Activated CD4-positive, alpha-beta T cell treated with anti-CD3 and anti-CD28 coated beads for 4 hours (primary cell): ENCODE measurements around the gene C1orf210.

Source experiments
- DNase-seq, 2 donors: peaks; one replicate each; pipeline ENCODE4 v3.0.0-alpha.2; 2020

Gene C1orf210

GRCh38 chr1:43292679-43293078 lies 7.3 kb upstream of the C1orf210 start:
- DNase-seq = no peak

GRCh38 chr1:43292216-43292615 lies 6.8 kb upstream of the C1orf210 start:
- no peak for DNase-seq

- no peak for DNase-seq
Measured at GRCh38 chr1:43288785-43289706, 3.7 kb upstream of the C1orf210 start.

GRCh38 chr1:43288058-43288784 lies 2.8 kb upstream of the C1orf210 start:
- DNase-seq = no peak

- no peak for DNase-seq
Measured at GRCh38 chr1:43286533-43286932, 1.2 kb upstream of the C1orf210 start.

GRCh38 chr1:43286115-43286514 lies 734 bp upstream of the C1orf210 start:
- DNase-seq = no peak

GRCh38 chr1:43284546-43285110 lies 753 bp downstream of the C1orf210 start:
- no peak for DNase-seq

GRCh38 chr1:43284065-43284464 lies 1.3 kb downstream of the C1orf210 start:
- no peak for DNase-seq

- no peak for DNase-seq
Measured at GRCh38 chr1:43282220-43283195, 2.9 kb downstream of the C1orf210 start.

GRCh38 chr1:43280692-43281091 lies 4.7 kb downstream of the C1orf210 start:
- no peak for DNase-seq

GRCh38 chr1:43279666-43280065 lies 5.7 kb downstream of the C1orf210 start:
- no peak for DNase-seq

- no peak for DNase-seq
Measured at GRCh38 chr1:43279161-43279560, 6.2 kb downstream of the C1orf210 start.

GRCh38 chr1:43277116-43277876 lies 8.1 kb downstream of the C1orf210 start:
- DNase-seq = no peak

GRCh38 chr1:43276673-43277072 lies 8.7 kb downstream of the C1orf210 start:
- DNase-seq = no peak

GRCh38 chr1:43275826-43276620 lies 9.4 kb downstream of the C1orf210 start:
- DNase-seq = no peak

- DNase-seq = no peak
Measured at GRCh38 chr1:43274804-43275180, 10.6 kb downstream of the C1orf210 start.

- DNase-seq = peak in 1 of 2 donors; percentile 23
Measured at GRCh38 chr1:43274125-43274803, 11.1 kb downstream of the C1orf210 start.

GRCh38 chr1:43273708-43274107 lies 11.7 kb downstream of the C1orf210 start:
- DNase-seq = no peak

GRCh38 chr1:43272576-43273571 lies 12.5 kb downstream of the C1orf210 start:
- DNase-seq = no peak
